ENCODE data around the gene RAPGEF1.
"Not testable (repeated sequence)": the region's sequence is repeated elsewhere in the genome, so short reads cannot be mapped to it uniquely, and the experiment has no call there.

The RAPGEF1 gene

GRCh38 chr9:131727795-131728545 is 11.9 kb downstream of the RAPGEF1 start:
- no peak for DNase-seq (ENCODE audit: low read depth)

GRCh38 chr9:131727184-131727759 is 12.6 kb downstream of the RAPGEF1 start:
- DNase-seq (ENCODE audit: low read depth), result no peak

- no peak for DNase-seq (ENCODE audit: low read depth)
These were observed 15.2 kb downstream of the RAPGEF1 start for GRCh38 chr9:131724683-131725082.

- no peak for DNase-seq (ENCODE audit: low read depth)
These were observed 16.2 kb downstream of the RAPGEF1 start for GRCh38 chr9:131723632-131724031.

GRCh38 chr9:131722255-131722654 is 17.6 kb downstream of the RAPGEF1 start:
- no peak for DNase-seq (ENCODE audit: low read depth)

- DNase-seq (ENCODE audit: low read depth), result no peak
These were observed 18.8 kb downstream of the RAPGEF1 start for GRCh38 chr9:131721076-131721475.

- DNase-seq (ENCODE audit: low read depth), result no peak
These were observed 19.5 kb downstream of the RAPGEF1 start for GRCh38 chr9:131720330-131720729.

GRCh38 chr9:131719262-131719908 is 20.5 kb downstream of the RAPGEF1 start:
- DNase-seq (ENCODE audit: low read depth), result no peak

- no peak for DNase-seq (ENCODE audit: low read depth)
These were observed 22.0 kb downstream of the RAPGEF1 start for GRCh38 chr9:131717719-131718460.

GRCh38 chr9:131715906-131716305 is 24.0 kb downstream of the RAPGEF1 start:
- DNase-seq (ENCODE audit: low read depth), result no peak

GRCh38 chr9:131714821-131715220 is 25.1 kb downstream of the RAPGEF1 start:
- DNase-seq (ENCODE audit: low read depth), result no peak

GRCh38 chr9:131714161-131714646 is 25.7 kb downstream of the RAPGEF1 start:
- DNase-seq (ENCODE audit: low read depth), result no peak

- no peak for DNase-seq (ENCODE audit: low read depth)
These were observed 26.9 kb downstream of the RAPGEF1 start for GRCh38 chr9:131713016-131713415.

GRCh38 chr9:131712151-131712716 is 27.6 kb downstream of the RAPGEF1 start:
- DNase-seq (ENCODE audit: low read depth), result no peak

- no peak for DNase-seq (ENCODE audit: low read depth)
These were observed 30.0 kb downstream of the RAPGEF1 start for GRCh38 chr9:131709771-131710431.

- DNase-seq (ENCODE audit: low read depth), result not testable (repeated sequence)
These were observed 30.7 kb downstream of the RAPGEF1 start for GRCh38 chr9:131709010-131709770.

GRCh38 chr9:131708226-131709002 is 31.5 kb downstream of the RAPGEF1 start:
- no peak for DNase-seq (ENCODE audit: low read depth)

GRCh38 chr9:131707733-131708157 is 32.1 kb downstream of the RAPGEF1 start:
- DNase-seq (ENCODE audit: low read depth), result no peak

- no peak for DNase-seq (ENCODE audit: low read depth)
These were observed 32.8 kb downstream of the RAPGEF1 start for GRCh38 chr9:131707050-131707449.

- no peak for DNase-seq (ENCODE audit: low read depth)
These were observed 33.3 kb downstream of the RAPGEF1 start for GRCh38 chr9:131706608-131706970.

Data from stimulated activated CD8-positive, alpha-beta memory T cell treated with anti-CD3 and anti-CD28 coated beads, Interleukin-15, amount 100 ng/mL, for 1 hour (primary cell).